ENCODE data around the gene CYP26A1. TPM values are rescaled to one million over a fixed set of nuclear protein-coding genes. Genes with fewer than 3 reads are reported as not detected.

The CYP26A1 gene
- total RNA-seq, result not detected
- long read RNA-seq, result 0 reads

GRCh38 chr10:93073539-93074146, at the start of gene CYP26A1:
Gene CYP26A1 (plus strand): TSS chr10:93073893. CDS start chr10:93073935, 42 bp downstream.
- ATAC-seq, result no peak
- intact Hi-C loops (cut with DNase I, micrococcal nuclease), result loop anchor here in 1 of 2 donors (10.0 kb wide), 1 partner anchor 189 kb away; no protein-coding TSS in a partner anchor
- DNase-seq, result no peak

- ATAC-seq (peak; percentile 75), DNase-seq (no peak)
- intact Hi-C loops (cut with DNase I, micrococcal nuclease), result no loop called here
Measured at GRCh38 chr10:93026072-93026471, 47.6 kb upstream of the CYP26A1 start.

- no peak for ATAC-seq
Measured at GRCh38 chr10:93027508-93027907, 46.2 kb upstream of the CYP26A1 start.

GRCh38 chr10:93028883-93029282, 44.8 kb upstream of the CYP26A1 start:
- intact Hi-C loops (cut with DNase I, micrococcal nuclease), result no loop called here
- no peak for ATAC-seq
- no peak for DNase-seq

More at GRCh38 chr10:93027508-93027907, 46.2 kb upstream of the CYP26A1 start:
- intact Hi-C loops (cut with DNase I, micrococcal nuclease), result no loop called here
- DNase-seq, result no peak

GRCh38 chr10:93030409-93030808, 43.3 kb upstream of the CYP26A1 start:
- ATAC-seq (no peak), DNase-seq (no peak)
- intact Hi-C loops (cut with DNase I, micrococcal nuclease), result no loop called here

- intact Hi-C loops (cut with DNase I, micrococcal nuclease), result no loop called here
- peak; percentile 35 for ATAC-seq
Measured at GRCh38 chr10:93032105-93032808, 41.4 kb upstream of the CYP26A1 start.

GRCh38 chr10:93032809-93033137, 40.9 kb upstream of the CYP26A1 start:
- ATAC-seq (peak; percentile 74), DNase-seq (no peak)
- intact Hi-C loops (cut with DNase I, micrococcal nuclease), result no loop called here

More at GRCh38 chr10:93032105-93032808, 41.4 kb upstream of the CYP26A1 start:
- DNase-seq, result no peak

- no peak for ATAC-seq
- no peak for DNase-seq
- intact Hi-C loops (cut with DNase I, micrococcal nuclease), result no loop called here
Measured at GRCh38 chr10:93034426-93034825, 39.3 kb upstream of the CYP26A1 start.

GRCh38 chr10:93039110-93039509, 34.6 kb upstream of the CYP26A1 start:
- DNase-seq (no peak), ATAC-seq (no peak)
- intact Hi-C loops (cut with DNase I, micrococcal nuclease), result no loop called here

- no peak for DNase-seq
- intact Hi-C loops (cut with DNase I, micrococcal nuclease), result no loop called here
- peak; percentile 87 for ATAC-seq
Measured at GRCh38 chr10:93039721-93040120, 34.0 kb upstream of the CYP26A1 start.

- no peak for ATAC-seq
- intact Hi-C loops (cut with DNase I, micrococcal nuclease), result no loop called here
- DNase-seq, result no peak
Measured at GRCh38 chr10:93054486-93054885, 19.2 kb upstream of the CYP26A1 start.

GRCh38 chr10:93058139-93058538, 15.6 kb upstream of the CYP26A1 start:
- DNase-seq (no peak), ATAC-seq (no peak)
- intact Hi-C loops (cut with DNase I, micrococcal nuclease), result no loop called here

GRCh38 chr10:93059975-93060886, 13.5 kb upstream of the CYP26A1 start, which contains the start of gene CYP26C1:
Gene CYP26C1 (plus strand): TSS chr10:93060798. CDS start chr10:93061264, 466 bp downstream.
- no peak for ATAC-seq
- DNase-seq, result no peak
- intact Hi-C loops (cut with DNase I, micrococcal nuclease), result no loop called here

- intact Hi-C loops (cut with DNase I, micrococcal nuclease), result no loop called here
- no peak for DNase-seq
- no peak for ATAC-seq
Measured at GRCh38 chr10:93060887-93061593, 12.7 kb upstream of the CYP26A1 start.

- ATAC-seq (peak; percentile 62), DNase-seq (peak in 1 of 2 donors; percentile 19)
- intact Hi-C loops (cut with DNase I, micrococcal nuclease), result no loop called here
Measured at GRCh38 chr10:93061594-93062513, 11.8 kb upstream of the CYP26A1 start.

GRCh38 chr10:93062514-93063143, 11.1 kb upstream of the CYP26A1 start:
- peak; percentile 85 for ATAC-seq
- intact Hi-C loops (cut with DNase I, micrococcal nuclease), result no loop called here
- peak in 1 of 2 donors; percentile 61 for DNase-seq
